HCT116 (cell line): ENCODE measurements around the gene MUC22. TPM values are rescaled to one million over a fixed set of nuclear protein-coding genes. Genes with fewer than 3 reads are reported as not detected.

ENCODE experiments used
- ATAC-seq: fragments of 200-7000 bp; cut with Tn5 transposase; 2 replicates; pipeline ENCODE4 v1.9.1; 2020; ENCODE audit warnings: mild to moderate bottlenecking, moderate library complexity
- BruUV-seq: library from RNA; stranded (reverse); fragments of 400-500 nt; replicated peaks from 2 replicates; lab custom pipeline; 2021; lab: Mats Ljungman, UMichigan
- CTCF ChIA-PET: fragments of 300-600 bp; sonication (Branson Sonifier 250); formaldehyde crosslinking; loops from one replicate; lab custom pipeline; 2021; ENCODE audit warnings: antibody characterized with exemption; lab: Charles Lee
- POLR2A ChIA-PET: fragments of 300-600, 350-600 bp; sonication (Branson Sonifier 250); formaldehyde crosslinking; loops from one replicate; lab custom pipeline; 2021; ENCODE audit warnings: antibody characterized with exemption; lab: Charles Lee
- RAD21 ChIA-PET, 2 experiments: fragments of 300-600 bp; sonication (Branson Sonifier 250); formaldehyde crosslinking; loops; one replicate each; lab custom pipeline; 2023; ENCODE audit warnings: low total read pairs in 2 of 2; ENCODE audit not compliant: uncharacterized antibody in 2 of 2, unreplicated experiment in 2 of 2, low non-redundant PET in 1 of 2; lab: Charles Lee
- DNase-seq: peaks from one replicate; pipeline ENCODE4 v3.0.0-alpha.2; 2010; ENCODE audit warnings: low read depth, low spot score
- H2AFZ ChIP-seq: fragments of 200-600 bp; shearing (Covaris generic), sonication (generic); 2 replicates; pipeline ENCODE4 v1.6.1; 2017; ENCODE audit warnings: low read depth, mixed run types, mixed read lengths, antibody characterized with exemption, low read length; ENCODE audit not compliant: poor library complexity, severe bottlenecking
- H3K27ac ChIP-seq: 2 replicates; pipeline ENCODE4 v1.5.1; 2012; ENCODE audit warnings: low read depth, low read length
- H3K27me3 ChIP-seq: fragments of 200-600 bp; sonication (generic); 2 replicates; pipeline ENCODE4 v1.6.1; 2016; ENCODE audit warnings: mixed run types, low read length, mixed read lengths; ENCODE audit not compliant: insufficient read depth
- H3K36me3 ChIP-seq, 2 experiments: fragments of 200-500 bp in 1 of 2; fragments of 200-600 bp in 1 of 2; sonication (Bioruptor generic) in 1 of 2; sonication (generic) in 1 of 2; 2 replicates each; pipeline versions ENCODE4 v1.5.1 to v1.6.1; 2014 to 2016; ENCODE audit warnings: low read length in 2 of 2, inconsistent platforms in 1 of 2, mixed read lengths in 1 of 2, mixed run types in 1 of 2; ENCODE audit not compliant: insufficient read depth in 2 of 2, control insufficient read depth in 1 of 2
- H3K4me1 ChIP-seq, 2 experiments: fragments of 200-600 bp in 1 of 2; sonication (generic) in 1 of 2; 2 replicates each; pipeline versions ENCODE4 v1.5.1 to v1.6.1; 2012 to 2017; ENCODE audit warnings: low read length in 2 of 2, inconsistent platforms in 1 of 2, mild to moderate bottlenecking in 1 of 2, mixed read lengths in 1 of 2, mixed run types in 1 of 2, moderate library complexity in 1 of 2; ENCODE audit not compliant: insufficient read depth in 2 of 2, control insufficient read depth in 1 of 2
- H3K4me2 ChIP-seq: fragments of 200-600 bp; sonication (generic); 2 replicates; pipeline ENCODE4 v1.6.1; 2017; ENCODE audit warnings: mixed run types, low read length, mixed read lengths
- H3K4me3 ChIP-seq, 2 experiments: fragments of 200-600 bp in 1 of 2; sonication (generic) in 1 of 2; replicated peaks in 1 of 2; 2 replicates each; pipeline ENCODE4 v1.5.1; 2011 to 2016; ENCODE audit warnings: low read length in 2 of 2, control low read depth in 1 of 2, low read depth in 1 of 2, mild to moderate bottlenecking in 1 of 2, mixed read lengths in 1 of 2, mixed run types in 1 of 2
- H3K79me2 ChIP-seq: fragments of 200-600 bp; sonication (generic); 2 replicates; pipeline ENCODE4 v1.6.1; 2017; ENCODE audit warnings: mild to moderate bottlenecking, mixed run types, low read length, moderate library complexity, mixed read lengths; ENCODE audit not compliant: insufficient read depth
- H3K9ac ChIP-seq: fragments of 200-600 bp; sonication (generic); 2 replicates; pipeline ENCODE4 v1.6.1; 2016; ENCODE audit warnings: low read length, mixed read lengths
- H3K9me2 ChIP-seq: fragments of 200-600 bp; sonication (generic), shearing (Covaris generic); 2 replicates; pipeline ENCODE4 v1.6.1; 2017; ENCODE audit warnings: mixed run types, mild to moderate bottlenecking, moderate library complexity; ENCODE audit not compliant: insufficient read depth
- H3K9me3 ChIP-seq, 2 experiments: fragments of 200-500 bp in 1 of 2; fragments of 200-600 bp in 1 of 2; sonication (Bioruptor generic) in 1 of 2; sonication (generic) in 1 of 2; 2 replicates each; pipeline ENCODE4 v1.6.1; 2014 to 2017; ENCODE audit warnings: low read length in 2 of 2, mixed read lengths in 2 of 2, inconsistent platforms in 1 of 2, low read depth in 1 of 2, mild to moderate bottlenecking in 1 of 2, mixed run types in 1 of 2, moderate library complexity in 1 of 2; ENCODE audit not compliant: control insufficient read depth in 1 of 2, insufficient read depth in 1 of 2
- H4K20me1 ChIP-seq: fragments of 200-600 bp; sonication (generic), shearing (Covaris generic); 2 replicates; pipeline ENCODE4 v1.6.1; 2017; ENCODE audit warnings: mixed run types, mild to moderate bottlenecking, moderate library complexity; ENCODE audit not compliant: insufficient read depth
- CBX3 ChIP-seq: IDR thresholded peaks from 2 replicates; pipeline ENCODE4 v1.6.1; 2012; ENCODE audit warnings: low read depth
- CTCF ChIP-seq, 3 experiments: fragments of 200-600 bp in 1 of 3; sonication (generic) in 1 of 3; IDR thresholded peaks in 2 of 3; conservative IDR thresholded peaks in 1 of 3; 2 replicates each; pipeline ENCODE4 v1.5.1; 2012 to 2017; ENCODE audit warnings: low read depth in 2 of 3, low read length in 2 of 3, antibody characterized with exemption in 1 of 3, borderline replicate concordance in 1 of 3, control low read depth in 1 of 3, mild to moderate bottlenecking in 1 of 3, mixed read lengths in 1 of 3, mixed run types in 1 of 3, moderate library complexity in 1 of 3; ENCODE audit not compliant: insufficient read depth in 1 of 3
- EGR1 ChIP-seq: IDR thresholded peaks from 2 replicates; pipeline ENCODE4 v1.6.1; 2012; ENCODE audit warnings: low read depth
- POLR2A ChIP-seq: IDR thresholded peaks from 2 replicates; pipeline ENCODE4 v1.7.0; 2011; ENCODE audit warnings: borderline replicate concordance; ENCODE audit not compliant: insufficient read depth, insufficient read length; ENCODE audit errors: extremely low read depth
- POLR2AphosphoS5 ChIP-seq: IDR thresholded peaks from 2 replicates; pipeline ENCODE4 v1.6.1; 2011; ENCODE audit warnings: mild to moderate bottlenecking, low read depth, low read length, moderate library complexity
- REST ChIP-seq: IDR thresholded peaks from 2 replicates; pipeline ENCODE4 v1.6.1; 2012; ENCODE audit warnings: low read depth
- SIN3A ChIP-seq: IDR thresholded peaks from 2 replicates; pipeline ENCODE4 v1.6.1; 2012; ENCODE audit warnings: low read depth
- SP1 ChIP-seq: IDR thresholded peaks from 2 replicates; pipeline ENCODE4 v1.6.1; 2012; ENCODE audit warnings: low read depth
- SRF ChIP-seq: IDR thresholded peaks from 2 replicates; pipeline ENCODE4 v1.6.1; 2012; ENCODE audit warnings: low read depth
- TCF7L2 ChIP-seq: IDR thresholded peaks from 2 replicates; pipeline ENCODE4 v1.7.0; 2011; ENCODE audit warnings: borderline replicate concordance, inconsistent platforms; ENCODE audit not compliant: insufficient read depth, insufficient read length; ENCODE audit errors: extremely low read depth
- YY1 ChIP-seq: IDR thresholded peaks from 2 replicates; pipeline ENCODE4 v1.6.1; 2011; ENCODE audit warnings: low read length, low read depth, moderate library complexity, mild to moderate bottlenecking; ENCODE audit not compliant: insufficient replicate concordance; ENCODE audit errors: extremely low read depth
- ZBTB33 ChIP-seq: IDR thresholded peaks from 2 replicates; pipeline ENCODE4 v1.6.1; 2011; ENCODE audit warnings: mild to moderate bottlenecking, low read length, moderate library complexity; ENCODE audit not compliant: insufficient replicate concordance; ENCODE audit errors: extremely low read depth
- ZNF274 ChIP-seq: fragments of 200-500 bp; sonication (Bioruptor generic); IDR thresholded peaks from 2 replicates; pipeline ENCODE4 v1.6.1; 2014; ENCODE audit warnings: mild to moderate bottlenecking, low read depth, low read length, inconsistent platforms
- intact Hi-C: fragments of 100-400 bp; cut with micrococcal nuclease; formaldehyde crosslinking; loops from 2 replicates; pipeline ENCODE4 v1.10.0; 2022
- total RNA-seq: library from RNA; stranded (reverse); gene quantifications from one replicate; pipeline ENCODE4 v1.2.1, GENCODE V29; 2021; ENCODE audit not compliant: unreplicated experiment

Gene MUC22
- total RNA-seq, 1 experiment from 2014 or later = not detected

GRCh38 chr6:30979141-30979540 lies 31.1 kb upstream of the MUC22 start:
- ChIA-PET POLR2A (no interaction called here), RAD21 (no interaction called here), CTCF (no interaction called here)
- Histone ChIP-seq H3K9ac (no peak overlapping the region), H3K36me3 (no peaks in the 10 kb centered on the region), H3K4me2 (no peak overlapping the region), H2AFZ (no peak overlapping the region), H3K79me2 (no peaks in the 10 kb centered on the region), H3K9me2 (no peaks in the 10 kb centered on the region), H3K4me1 (peaks cover 8 to 9% of the 10 kb centered on the region in 2 experiments; a peak in 3 of 4 replicates), H3K27ac (no peak overlapping the region), H3K9me3 (no peaks in the 10 kb centered on the region), H4K20me1 (no peaks in the 10 kb centered on the region), H3K4me3 (no peak overlapping the region), H3K27me3 (no peaks in the 10 kb centered on the region)
- no TSS peak for BruUV-seq
- intact Hi-C loops = no loop called here
- no peak for ATAC-seq
- TF ChIP-seq SP1 (no peak), ZNF274 (no peak), POLR2AphosphoS5 (no peak), CTCF (IDR thresholded peaks at IDR 0.05 in 2 of 3, conservative IDR thresholded peaks at IDR 0.05 in 1 of 3; ENCODE audit: borderline replicate concordance in 1 of 3, insufficient read depth in 1 of 3, low read depth in 2 of 3, low read length in 2 of 3) (no peak), POLR2A (no peak), SRF (no peak), ZBTB33 (no peak), EGR1 (no peak), YY1 (no peak), CBX3 (no peak), TCF7L2 (no peak), REST (no peak), SIN3A (no peak)
- DNase-seq = no peak
